CD14-positive monocyte (primary cell): ENCODE measurements around the gene CROCC2. TPM values are rescaled to one million over a fixed set of nuclear protein-coding genes. Genes with fewer than 3 reads are reported as not detected.

Experiments used
- DNase-seq, 3 donors: peaks; one replicate each; pipeline ENCODE4 v3.0.0-alpha.2; 2011 to 2022
- H2AFZ ChIP-seq: 2 replicates; pipeline ENCODE4 v1.6.0; 2012; ENCODE audit warnings: mild to moderate bottlenecking, low read depth, low read length, inconsistent platforms; ENCODE audit not compliant: insufficient read depth, poor library complexity, severe bottlenecking
- H3K27ac ChIP-seq, 2 donors: 1 replicate in 1 of 2; 2 replicates in 1 of 2; pipeline ENCODE4 v1.5.1; 2012 to 2013; ENCODE audit warnings: low read length in 2 of 2, control low read depth in 1 of 2, inconsistent platforms in 1 of 2, low read depth in 1 of 2, mild to moderate bottlenecking in 1 of 2
- H3K27me3 ChIP-seq, 2 donors: one replicate each; pipeline versions ENCODE4 v1.6.0 to v1.6.1; 2011 to 2013; ENCODE audit warnings: low read length in 2 of 2; ENCODE audit not compliant: control insufficient read depth in 2 of 2, insufficient read depth in 2 of 2
- H3K36me3 ChIP-seq, 2 donors: replicated peaks in 1 of 2; 1 replicate in 1 of 2; 2 replicates in 1 of 2; pipeline versions ENCODE4 v1.5.1 to v1.6.1; 2012 to 2013; ENCODE audit warnings: low read length in 2 of 2, control low read depth in 1 of 2, inconsistent platforms in 1 of 2, mild to moderate bottlenecking in 1 of 2; ENCODE audit not compliant: insufficient read depth in 2 of 2, control insufficient read depth in 1 of 2
- H3K4me1 ChIP-seq, 2 donors: 1 replicate in 1 of 2; 2 replicates in 1 of 2; pipeline versions ENCODE4 v1.5.1 to v1.6.1; 2012 to 2013; ENCODE audit warnings: low read length in 2 of 2, control low read depth in 1 of 2, inconsistent platforms in 1 of 2, mild to moderate bottlenecking in 1 of 2, moderate library complexity in 1 of 2; ENCODE audit not compliant: insufficient read depth in 2 of 2, control insufficient read depth in 1 of 2
- H3K4me2 ChIP-seq: replicated peaks from 2 replicates; pipeline ENCODE3; 2012; ENCODE audit warnings: low read length, moderate library complexity, mild to moderate bottlenecking; ENCODE audit not compliant: poor library complexity, severe bottlenecking; ENCODE audit errors: extremely low read depth
- H3K4me3 ChIP-seq, 3 experiments: fragments of 200-600 bp in 1 of 3; sonication (generic) in 1 of 3; replicated peaks in 1 of 3; 1 replicate in 2 of 3; 2 replicates in 1 of 3; pipeline ENCODE4 v1.5.1; 2011 to 2013; ENCODE audit warnings: low read length in 3 of 3, mild to moderate bottlenecking in 3 of 3, control low read depth in 2 of 3, low read depth in 2 of 3, inconsistent platforms in 1 of 3, moderate library complexity in 1 of 3
- H3K79me2 ChIP-seq: 2 replicates; pipeline ENCODE4 v1.6.0; 2012; ENCODE audit warnings: mild to moderate bottlenecking, control low read depth, inconsistent platforms, low read length, moderate library complexity; ENCODE audit not compliant: insufficient read depth
- H3K9ac ChIP-seq: 2 replicates; pipeline ENCODE4 v1.6.0; 2017; ENCODE audit warnings: low read length, mild to moderate bottlenecking; ENCODE audit not compliant: insufficient read depth, poor library complexity, severe bottlenecking
- H3K9me3 ChIP-seq, 2 donors: replicated peaks in 1 of 2; 1 replicate in 1 of 2; 2 replicates in 1 of 2; pipeline versions ENCODE4 v1.5.1 to v1.6.1; 2012 to 2013; ENCODE audit warnings: low read length in 2 of 2, control low read depth in 1 of 2; ENCODE audit not compliant: control insufficient read depth in 1 of 2, insufficient read depth in 1 of 2
- H4K20me1 ChIP-seq: 2 replicates; pipeline ENCODE4 v1.6.0; 2012; ENCODE audit warnings: mild to moderate bottlenecking, low read length, control low read depth, moderate library complexity; ENCODE audit not compliant: insufficient read depth
- H3K27ac Mint-ChIP-seq, 7 donors: one replicate each; pipeline ENCODE4 v1.8.0; 2020; ENCODE audit warnings: mild to moderate bottlenecking in 7 of 7, mixed read lengths in 7 of 7, moderate library complexity in 6 of 7, inconsistent platforms in 2 of 7
- H3K27me3 Mint-ChIP-seq, 3 donors: one replicate each; pipeline ENCODE4 v1.8.0; 2021 to 2022; ENCODE audit warnings: low read depth in 3 of 3, mild to moderate bottlenecking in 3 of 3, mixed read lengths in 3 of 3, moderate library complexity in 3 of 3, inconsistent platforms in 1 of 3
- H3K36me3 Mint-ChIP-seq, 2 donors: one replicate each; pipeline ENCODE4 v1.8.0; 2020; ENCODE audit warnings: mixed read lengths in 2 of 2, inconsistent platforms in 1 of 2, mild to moderate bottlenecking in 1 of 2
- H3K4me1 Mint-ChIP-seq: one replicate; pipeline ENCODE4 v1.8.0; 2020; ENCODE audit warnings: mild to moderate bottlenecking, mixed read lengths
- H3K4me3 Mint-ChIP-seq, 2 donors: one replicate each; pipeline ENCODE4 v1.8.0; 2020; ENCODE audit warnings: mild to moderate bottlenecking in 2 of 2, mixed read lengths in 2 of 2, moderate library complexity in 1 of 2
- H3K9me3 Mint-ChIP-seq, 7 donors: one replicate each; pipeline ENCODE4 v1.8.0; 2020 to 2022; ENCODE audit warnings: mixed read lengths in 7 of 7, mild to moderate bottlenecking in 6 of 7, moderate library complexity in 6 of 7, inconsistent platforms in 2 of 7
- WGBS: methylation state at CpG from one replicate; pipeline ENCODE4 v1.1.5; 2013; ENCODE audit warnings: missing lambda C conversion rate; ENCODE audit not compliant: insufficient coverage; 5-methylcytosine and 5-hydroxymethylcytosine counted together
- intact Hi-C, 2 donors: fragments of 100-400 bp; cut with micrococcal nuclease; formaldehyde crosslinking; loops; one replicate each; pipeline versions ENCODE4 v1.15.0 to v1.15.1; 2023
- polyA plus RNA-seq, 3 donors: library from polyadenylated mRNA; depleted of rRNA in 1 of 3; unstranded in 2 of 3; stranded (reverse) in 1 of 3; fragments of 300-500 nt in 2 of 3; fragments of >200 nt in 1 of 3; fragmentation: Illumina TruSeq in 2 of 3; gene quantifications; 1 replicate in 2 of 3; 2 replicates in 1 of 3; pipeline ENCODE4 v1.2.3, GENCODE V29; 2012 to 2021
- TF ChIP-seq, protein P1 (sequence below): fragments of 200-600 bp; IDR thresholded peaks from one replicate; pipeline ENCODE4 v1.8.0; 2022; ENCODE audit warnings: antibody characterized with exemption, mild to moderate bottlenecking

The CROCC2 gene
- polyA plus RNA-seq, 3 donors, result 0.15 TPM; not detected in 2

DNA sequence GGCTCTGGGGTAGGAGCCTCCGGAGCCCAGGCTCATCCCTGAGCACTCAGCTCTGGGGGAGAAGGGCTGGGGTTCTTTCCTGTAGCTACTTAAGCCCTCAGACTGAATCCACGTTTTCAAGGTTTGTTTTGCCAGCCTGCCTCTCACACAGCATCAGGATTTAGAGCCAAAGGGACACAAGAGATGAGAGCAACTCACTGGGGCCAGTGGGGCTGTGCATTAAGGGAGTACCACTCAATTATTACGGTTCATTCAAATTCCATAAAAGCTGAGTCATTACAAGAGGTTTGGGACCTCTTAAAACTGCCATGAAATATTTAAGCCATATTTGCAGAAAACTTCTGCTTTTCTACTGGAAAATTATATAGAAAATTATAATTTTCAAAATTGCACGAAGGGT lies 75.1 kb downstream of the CROCC2 start:
- peaks cover 15 to 30% (median 16%) of the 10 kb centered on the region in 3 donors for H3K27me3 Mint-ChIP-seq
- H3K4me1 ChIP-seq, result no peaks in the 10 kb centered on the region
- H2AFZ ChIP-seq, result no peak overlapping the region
- no peaks in the 10 kb centered on the region for H3K4me1 Mint-ChIP-seq
- WGBS, result 0% methylated on average over 1 of the region's 4 CpGs
- H3K27ac ChIP-seq, result no peak overlapping the region
- H3K4me3 Mint-ChIP-seq, result no peak overlapping the region
- no peak overlapping the region for H3K4me2 ChIP-seq
- H3K27me3 ChIP-seq, result peaks cover 0 to 9% of the 10 kb centered on the region in 2 donors
- H3K9ac ChIP-seq, result no peak overlapping the region
- H3K79me2 ChIP-seq, result no peaks in the 10 kb centered on the region
- no peak overlapping the region for H3K4me3 ChIP-seq
- intact Hi-C loops, result no loop called here
- H3K27ac Mint-ChIP-seq, result peak overlapping the region in 1 of 7 donors; percentile 44
- no peaks in the 10 kb centered on the region for H3K36me3 Mint-ChIP-seq
- peaks cover 0 to 1% (median 0%) of the 10 kb centered on the region in 7 donors for H3K9me3 Mint-ChIP-seq
- H3K36me3 ChIP-seq, result no peaks in the 10 kb centered on the region
- no peaks in the 10 kb centered on the region for H4K20me1 ChIP-seq
- no peaks in the 10 kb centered on the region for H3K9me3 ChIP-seq
- no peak for DNase-seq
- TF ChIP-seq, protein P1, sequence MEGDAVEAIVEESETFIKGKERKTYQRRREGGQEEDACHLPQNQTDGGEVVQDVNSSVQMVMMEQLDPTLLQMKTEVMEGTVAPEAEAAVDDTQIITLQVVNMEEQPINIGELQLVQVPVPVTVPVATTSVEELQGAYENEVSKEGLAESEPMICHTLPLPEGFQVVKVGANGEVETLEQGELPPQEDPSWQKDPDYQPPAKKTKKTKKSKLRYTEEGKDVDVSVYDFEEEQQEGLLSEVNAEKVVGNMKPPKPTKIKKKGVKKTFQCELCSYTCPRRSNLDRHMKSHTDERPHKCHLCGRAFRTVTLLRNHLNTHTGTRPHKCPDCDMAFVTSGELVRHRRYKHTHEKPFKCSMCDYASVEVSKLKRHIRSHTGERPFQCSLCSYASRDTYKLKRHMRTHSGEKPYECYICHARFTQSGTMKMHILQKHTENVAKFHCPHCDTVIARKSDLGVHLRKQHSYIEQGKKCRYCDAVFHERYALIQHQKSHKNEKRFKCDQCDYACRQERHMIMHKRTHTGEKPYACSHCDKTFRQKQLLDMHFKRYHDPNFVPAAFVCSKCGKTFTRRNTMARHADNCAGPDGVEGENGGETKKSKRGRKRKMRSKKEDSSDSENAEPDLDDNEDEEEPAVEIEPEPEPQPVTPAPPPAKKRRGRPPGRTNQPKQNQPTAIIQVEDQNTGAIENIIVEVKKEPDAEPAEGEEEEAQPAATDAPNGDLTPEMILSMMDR, result no peak

DNA sequence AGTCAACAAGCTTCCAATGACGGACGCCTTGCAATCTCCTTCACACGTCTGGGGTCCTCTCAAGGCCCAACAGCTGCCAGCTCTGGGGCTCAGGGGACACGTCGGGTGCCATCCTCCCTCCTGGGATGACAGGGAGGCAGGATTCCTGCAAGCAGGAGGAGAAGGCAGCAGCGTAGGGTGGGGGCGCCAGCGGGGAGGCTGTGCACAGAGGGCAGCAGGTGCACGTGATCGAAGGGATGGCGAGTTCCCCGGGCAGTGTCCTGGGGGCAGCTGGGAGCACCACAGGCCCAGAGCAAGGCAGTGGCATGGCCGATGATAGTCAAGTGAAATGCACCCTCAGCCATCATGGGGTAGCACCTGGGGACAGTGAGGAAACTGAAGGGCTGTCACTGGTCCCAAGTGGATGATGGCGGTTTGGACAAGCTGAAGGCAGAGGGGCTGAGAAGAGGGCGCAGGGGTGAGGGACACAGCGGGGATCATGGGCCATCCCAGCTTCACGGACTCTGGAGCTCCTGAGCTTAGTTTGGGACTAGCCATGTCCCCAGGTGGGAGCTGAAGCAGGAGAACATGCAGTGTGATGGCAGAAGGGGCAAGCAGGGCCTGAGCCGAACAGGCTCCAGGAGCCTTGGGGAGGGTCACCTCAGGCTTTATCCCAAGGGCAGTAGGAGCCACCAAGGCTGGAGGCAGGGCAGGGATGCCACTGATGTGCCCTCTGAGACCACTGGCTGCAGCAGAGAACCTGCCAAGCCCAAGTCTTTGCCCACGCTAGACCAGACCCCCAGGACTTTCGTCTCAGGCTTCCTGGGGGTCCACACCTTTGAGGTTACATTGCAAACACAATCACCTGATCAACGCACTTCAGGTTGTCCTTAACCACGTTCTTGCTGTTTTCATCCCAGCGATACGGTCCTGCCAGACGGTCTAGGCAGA lies 76.0 kb downstream of the CROCC2 start:
- H3K79me2 ChIP-seq, result no peaks in the 10 kb centered on the region
- no peak overlapping the region for H2AFZ ChIP-seq
- intact Hi-C loops, result no loop called here
- H3K36me3 ChIP-seq, result no peaks in the 10 kb centered on the region
- H3K27ac ChIP-seq, result no peak overlapping the region
- peaks cover 8% of the 10 kb centered on the region in 2 donors for H3K4me1 ChIP-seq
- WGBS, result 94% methylated on average over 24 of the region's 25 CpGs
- Mint-ChIP-seq H3K27ac (no peak overlapping the region), H3K4me1 (peaks cover 2% of the 10 kb centered on the region), H3K36me3 (no peaks in the 10 kb centered on the region), H3K4me3 (peak overlapping the region in 1 of 2 donors; percentile 41), H3K9me3 (peaks cover 0 to 1% (median 0%) of the 10 kb centered on the region in 7 donors), H3K27me3 (peaks cover 15 to 30% (median 16%) of the 10 kb centered on the region in 3 donors)
- no peaks in the 10 kb centered on the region for H3K9me3 ChIP-seq
- TF ChIP-seq, protein P1, result no peak
- no peak overlapping the region for H3K9ac ChIP-seq
- H3K27me3 ChIP-seq, result peaks cover 0 to 9% of the 10 kb centered on the region in 2 donors
- no peak overlapping the region for H3K4me2 ChIP-seq
- no peak overlapping the region for H3K4me3 ChIP-seq
- no peaks in the 10 kb centered on the region for H4K20me1 ChIP-seq
- no peak for DNase-seq
